GM23248 (cell line): ENCODE data around the gene UPK1A. TPM values are rescaled to one million over a fixed set of nuclear protein-coding genes. Genes with fewer than 3 reads are reported as not detected.

Experiments used
- DNase-seq: peaks from one replicate; pipeline ENCODE4 v3.0.0-alpha.2; 2015
- H2AFZ ChIP-seq: fragments of 200-600 bp; sonication (generic); 2 replicates; pipeline ENCODE4 v1.6.1; 2016; ENCODE audit warnings: antibody characterized with exemption
- H3F3A ChIP-seq: fragments of 200-600 bp; sonication (generic); 2 replicates; pipeline ENCODE4 v1.6.1; 2016; ENCODE audit warnings: mild to moderate bottlenecking, antibody characterized with exemption, mixed run types; ENCODE audit not compliant: insufficient read depth
- H3K27ac ChIP-seq: fragments of 200-600 bp; sonication (generic); 2 replicates; pipeline ENCODE4 v1.5.1; 2016; ENCODE audit warnings: mild to moderate bottlenecking
- H3K27me3 ChIP-seq: fragments of 200-600 bp; sonication (generic); replicated peaks from 2 replicates; pipeline ENCODE4 v1.6.1; 2016; ENCODE audit warnings: mild to moderate bottlenecking; ENCODE audit not compliant: insufficient read depth
- H3K36me3 ChIP-seq: fragments of 200-600 bp; sonication (generic); 2 replicates; pipeline ENCODE4 v1.6.1; 2016; ENCODE audit warnings: low read depth, mild to moderate bottlenecking
- H3K4me1 ChIP-seq: fragments of 200-600 bp; sonication (generic); 2 replicates; pipeline ENCODE4 v1.6.1; 2016; ENCODE audit warnings: mild to moderate bottlenecking; ENCODE audit not compliant: insufficient read depth
- H3K4me2 ChIP-seq: fragments of 200-600 bp; sonication (generic); one replicate; pipeline ENCODE4 v1.6.1; 2016; ENCODE audit warnings: mild to moderate bottlenecking; ENCODE audit not compliant: unreplicated experiment
- H3K4me3 ChIP-seq: fragments of 200-600 bp; sonication (generic); 2 replicates; pipeline ENCODE4 v1.5.1; 2016; ENCODE audit warnings: mild to moderate bottlenecking
- H3K79me2 ChIP-seq: fragments of 200-600 bp; sonication (generic); 2 replicates; pipeline ENCODE4 v1.6.1; 2016; ENCODE audit warnings: mild to moderate bottlenecking; ENCODE audit not compliant: insufficient read depth
- H3K9ac ChIP-seq: fragments of 200-600 bp; sonication (generic); 2 replicates; pipeline ENCODE4 v1.6.1; 2016; ENCODE audit warnings: mild to moderate bottlenecking
- H3K9me2 ChIP-seq: fragments of 200-600 bp; sonication (generic); 2 replicates; pipeline ENCODE4 v1.6.1; 2016; ENCODE audit warnings: mixed run types, mild to moderate bottlenecking, moderate library complexity; ENCODE audit not compliant: insufficient read depth
- H3K9me3 ChIP-seq: fragments of 200-600 bp; sonication (generic); one replicate; pipeline ENCODE4 v1.6.1; 2017; ENCODE audit warnings: low read depth
- H4K20me1 ChIP-seq: fragments of 200-600 bp; sonication (generic); 2 replicates; pipeline ENCODE4 v1.6.0; 2016; ENCODE audit not compliant: insufficient read depth
- EZH2 ChIP-seq: fragments of 200-600 bp; sonication (generic); IDR thresholded peaks from 2 replicates; pipeline ENCODE4 v1.6.1; 2018; ENCODE audit warnings: antibody characterized with exemption, mild to moderate bottlenecking; ENCODE audit not compliant: insufficient read depth, poor library complexity, severe bottlenecking
- EZH2phosphoT487 ChIP-seq: fragments of 200-600 bp; sonication (generic); IDR thresholded peaks from 2 replicates; pipeline ENCODE4 v1.6.1; 2018; ENCODE audit warnings: antibody characterized with exemption, moderate library complexity, mild to moderate bottlenecking, low read depth; ENCODE audit not compliant: insufficient read depth
- WGBS, 2 experiments: methylation state at CpG; one replicate each; pipeline ENCODE4 v1.1.6; 2015 to 2017; ENCODE audit warnings: low lambda C conversion rate in 2 of 2, low coverage in 1 of 2; ENCODE audit errors: missing lambda C conversion rate in 2 of 2; 5-methylcytosine and 5-hydroxymethylcytosine counted together
- in situ Hi-C: fragments of 300-500 bp; cut with MboI; formaldehyde crosslinking; loops from 2 replicates; pipeline ENCODE4 v1.15.0; 2020
- polyA plus RNA-seq: library from polyadenylated mRNA; unstranded; fragments of >200 nt; fragmentation: Nextera tagmentation; extraction: Ambion mirVana; gene quantifications from 2 replicates; pipeline ENCODE4 v1.2.1, GENCODE V29; 2016
- total RNA-seq: library from RNA; depleted of rRNA; stranded (reverse); fragments of >200 nt; shearing (Covaris generic); gene quantifications from 2 replicates; pipeline ENCODE4 v1.2.3, GENCODE V29; 2014

Gene UPK1A
- total and polyA plus RNA-seq, 2 experiments from 2014 or later: not detected

GRCh38 chr19:35642312-35642711 lies 24.0 kb upstream of the UPK1A start:
- peaks cover 14% of the 10 kb centered on the region; the same call in 1 of the 2 replicates for H3F3A ChIP-seq
- DNase-seq: peak; percentile 18
- H3K9me2 ChIP-seq: no peaks in the 10 kb centered on the region
- H3K9me3 ChIP-seq: no peaks in the 10 kb centered on the region
- WGBS, 2 experiments: 35 to 46% methylated on average over 10 of the region's 10 CpGs
- H3K4me3 ChIP-seq: no peak overlapping the region
- TF ChIP-seq EZH2phosphoT487: no peak
- no peaks in the 10 kb centered on the region for H3K79me2 ChIP-seq
- no peaks in the 10 kb centered on the region for H4K20me1 ChIP-seq
- H3K9ac ChIP-seq: no peak overlapping the region
- no peaks in the 10 kb centered on the region for H3K27me3 ChIP-seq
- H3K27ac ChIP-seq: no peak overlapping the region
- no peaks in the 10 kb centered on the region for H3K36me3 ChIP-seq
- no peak overlapping the region for H3K4me2 ChIP-seq
- H2AFZ ChIP-seq: peak overlapping the region; percentile 32; the same call in 1 of the 2 replicates
- H3K4me1 ChIP-seq: no peaks in the 10 kb centered on the region
- in situ Hi-C loops: no loop called here

GRCh38 chr19:35642798-35643254 lies 23.5 kb upstream of the UPK1A start:
- no peaks in the 10 kb centered on the region for H3K79me2 ChIP-seq
- no peak for DNase-seq
- in situ Hi-C loops: no loop called here
- TF ChIP-seq EZH2phosphoT487: no peak
- no peak for TF ChIP-seq EZH2
- peak overlapping the region; percentile 73 for H3K4me3 ChIP-seq
- H3K4me1 ChIP-seq: no peaks in the 10 kb centered on the region
- no peaks in the 10 kb centered on the region for H3K9me3 ChIP-seq
- H3K27ac ChIP-seq: no peak overlapping the region
- no peaks in the 10 kb centered on the region for H3K27me3 ChIP-seq
- no peaks in the 10 kb centered on the region for H3K9me2 ChIP-seq
- H3K9ac ChIP-seq: peak overlapping the region; percentile 56
- 26 to 37% methylated on average over 8 to 15 of the region's 15 CpGs for WGBS, 2 experiments
- no peaks in the 10 kb centered on the region for H3K36me3 ChIP-seq
- no peaks in the 10 kb centered on the region for H4K20me1 ChIP-seq
- H3K4me2 ChIP-seq: peak overlapping the region; percentile 94
- H3F3A ChIP-seq: peaks cover 14% of the 10 kb centered on the region; the same call in 1 of the 2 replicates
- peak overlapping the region; percentile 96 for H2AFZ ChIP-seq

- Histone ChIP-seq H3K9ac (peak overlapping the region; percentile 56), H4K20me1 (no peaks in the 10 kb centered on the region), H3F3A (peaks cover 9% of the 10 kb centered on the region; the same call in 1 of the 2 replicates), H3K27ac (0 out of 2 replicates have a peak overlapping the region, but pooled peaks have one; percentile 25), H2AFZ (peak overlapping the region; percentile 96), H3K9me2 (no peaks in the 10 kb centered on the region), H3K4me1 (no peaks in the 10 kb centered on the region), H3K9me3 (no peaks in the 10 kb centered on the region), H3K4me2 (peak overlapping the region; percentile 94), H3K79me2 (peaks cover 4% of the 10 kb centered on the region), H3K4me3 (peak overlapping the region; percentile 73), H3K27me3 (no peaks in the 10 kb centered on the region), H3K36me3 (no peaks in the 10 kb centered on the region)
- WGBS, 2 experiments: 2% methylated on average over 54 to 62 of the region's 69 CpGs
- TF ChIP-seq EZH2: no peak
- TF ChIP-seq EZH2phosphoT487: no peak
- in situ Hi-C loops: no loop called here
- DNase-seq: peak; percentile 78
These were observed 22.8 kb upstream of the UPK1A start for GRCh38 chr19:35643255-35644205.

- WGBS, 2 experiments: 1 to 2% methylated on average over 29 to 60 of the region's 60 CpGs
- in situ Hi-C loops: no loop called here
These were observed 21.9 kb upstream of the UPK1A start for GRCh38 chr19:35644206-35644986.

More at GRCh38 chr19:35644206-35644986, 21.9 kb upstream of the UPK1A start:
- Histone ChIP-seq H4K20me1 (no peaks in the 10 kb centered on the region), H3K36me3 (no peaks in the 10 kb centered on the region), H3K9ac (peak overlapping the region; percentile 56), H3K9me3 (no peaks in the 10 kb centered on the region), H3K79me2 (peaks cover 13% of the 10 kb centered on the region), H3K27ac (0 out of 2 replicates have a peak overlapping the region, but pooled peaks have one; percentile 25), H3K4me3 (peak overlapping the region; percentile 73), H3K4me2 (peak overlapping the region; percentile 94), H3K9me2 (no peaks in the 10 kb centered on the region), H3K27me3 (no peaks in the 10 kb centered on the region), H3F3A (0 out of 2 replicates have a peak, but pooled peaks cover 6% of the 10 kb centered on the region), H2AFZ (peak overlapping the region; percentile 96), H3K4me1 (peaks cover 3% of the 10 kb centered on the region)
- TF ChIP-seq EZH2 (no peak), EZH2phosphoT487 (no peak)
- DNase-seq: peak; percentile 93
